Keratinocyte (primary cell): ENCODE measurements around the gene CST4. TPM values are rescaled to one million over a fixed set of nuclear protein-coding genes. Genes with fewer than 3 reads are reported as not detected.
A peak's percentile ranks its signal among the peaks of the same experiment; 100 is the strongest.
"Not testable (repeated sequence)": the region's sequence is repeated elsewhere in the genome, so short reads cannot be mapped to it uniquely, and the experiment has no call there.

ENCODE experiments used
- DNase-seq: peaks from one replicate; pipeline ENCODE4 v3.0.0-alpha.2; 2011; ENCODE audit warnings: low read depth, missing footprints, low spot score
- FAIRE-seq: peaks from 2 replicates; lab custom pipeline; 2011; peaks lifted over from hg19 to GRCh38; lab: Jason Lieb, UNC
- H2AFZ ChIP-seq: 2 replicates; pipeline ENCODE4 v1.6.0; 2012; ENCODE audit warnings: low read length, control low read depth, inconsistent platforms; ENCODE audit not compliant: control insufficient read depth
- H3K27ac ChIP-seq: 2 replicates; pipeline ENCODE4 v1.5.1; 2011; ENCODE audit warnings: low read length; ENCODE audit not compliant: control insufficient read depth, insufficient read depth
- H3K27me3 ChIP-seq: 3 replicates; pipeline ENCODE4 v1.6.0; 2011; ENCODE audit warnings: low read length; ENCODE audit not compliant: control insufficient read depth, insufficient read depth; ENCODE audit errors: extremely low read depth
- H3K36me3 ChIP-seq, 2 experiments: 2 replicates in 1 of 2; 3 replicates in 1 of 2; pipeline ENCODE4 v1.5.1; 2011; ENCODE audit warnings: low read length in 2 of 2, mild to moderate bottlenecking in 1 of 2; ENCODE audit not compliant: control insufficient read depth in 2 of 2, insufficient read depth in 2 of 2; ENCODE audit errors: extremely low read depth in 1 of 2
- H3K4me1 ChIP-seq: 3 replicates; pipeline ENCODE4 v1.5.1; 2011; ENCODE audit warnings: low read length; ENCODE audit not compliant: control insufficient read depth, insufficient read depth; ENCODE audit errors: extremely low read depth
- H3K4me2 ChIP-seq: 3 replicates; pipeline ENCODE4 v1.6.0; 2011; ENCODE audit warnings: low read depth, low read length; ENCODE audit not compliant: control insufficient read depth, insufficient read depth; ENCODE audit errors: extremely low read depth
- H3K4me3 ChIP-seq, 3 experiments: fragments of 200-600 bp in 1 of 3; sonication (generic) in 1 of 3; 2 replicates in 2 of 3; 3 replicates in 1 of 3; pipeline ENCODE4 v1.5.1; 2011 to 2016; ENCODE audit warnings: low read length in 3 of 3, mild to moderate bottlenecking in 3 of 3, control low read depth in 2 of 3, inconsistent platforms in 1 of 3, low read depth in 1 of 3, mixed read lengths in 1 of 3, mixed run types in 1 of 3, moderate library complexity in 1 of 3; ENCODE audit not compliant: control insufficient read depth in 2 of 3, insufficient read depth in 2 of 3; ENCODE audit errors: extremely low read depth in 1 of 3
- H3K79me2 ChIP-seq: 2 replicates; pipeline ENCODE4 v1.6.0; 2012; ENCODE audit warnings: low read length; ENCODE audit not compliant: control insufficient read depth, insufficient read depth
- H3K9ac ChIP-seq: 3 replicates; pipeline ENCODE4 v1.6.0; 2011; ENCODE audit warnings: low read length; ENCODE audit not compliant: control insufficient read depth, insufficient read depth; ENCODE audit errors: extremely low read depth
- H3K9me1 ChIP-seq: 3 replicates; pipeline ENCODE4 v1.6.0; 2011; ENCODE audit warnings: low read length; ENCODE audit not compliant: control insufficient read depth, insufficient read depth; ENCODE audit errors: extremely low read depth
- H3K9me3 ChIP-seq: 2 replicates; pipeline ENCODE4 v1.5.1; 2012; ENCODE audit warnings: low read depth, low read length; ENCODE audit not compliant: control insufficient read depth
- H4K20me1 ChIP-seq: 3 replicates; pipeline ENCODE4 v1.6.0; 2011; ENCODE audit warnings: low read length; ENCODE audit not compliant: control insufficient read depth, insufficient read depth; ENCODE audit errors: extremely low read depth
- EZH2 ChIP-seq: IDR thresholded peaks from one replicate; pipeline ENCODE4 v1.6.1; 2012; ENCODE audit warnings: inconsistent platforms, mild to moderate bottlenecking, low read length, moderate library complexity
- dilution Hi-C: fragments of 300-500 bp; cut with MboI; formaldehyde crosslinking; loops from one replicate; pipeline ENCODE4 v1.7.0; 2020; ENCODE audit warnings: low sequenced_read_pairs; ENCODE audit not compliant: extremely low pct_ligation_motif_present
- polyA plus RNA-seq, 5 experiments: library from polyadenylated mRNA; depleted of rRNA in 3 of 5; stranded (reverse) in 3 of 5; stranded (forward) in 1 of 5; unstranded in 1 of 5; fragments of >200 nt; gene quantifications; 1 replicate in 1 of 5; 2 replicates in 3 of 5; 3 replicates in 1 of 5; pipeline versions ENCODE4 v1.2.1 to v1.2.3, GENCODE V29; 2011 to 2012; ENCODE audit warnings: missing spikeins in 2 of 5, low read depth in 1 of 5, low replicate concordance in 1 of 5
- TF ChIP-seq, protein P1 (sequence below), 3 experiments: IDR thresholded peaks in 1 of 3; conservative IDR thresholded peaks in 1 of 3; optimal IDR thresholded peaks in 1 of 3; 2 replicates in 2 of 3; 3 replicates in 1 of 3; pipeline versions ENCODE3 to v1.5.1; 2011; ENCODE audit warnings: low read length in 3 of 3, mild to moderate bottlenecking in 3 of 3, moderate library complexity in 2 of 3, control low read depth in 1 of 3, inconsistent platforms in 1 of 3; ENCODE audit not compliant: insufficient read depth in 2 of 3; ENCODE audit errors: extremely low read depth in 1 of 3

The CST4 gene
- polyA plus RNA-seq, 1 donor (not counting 4 experiments of a cell fraction or from before 2014, with no cell fraction given) = not detected

DNA sequence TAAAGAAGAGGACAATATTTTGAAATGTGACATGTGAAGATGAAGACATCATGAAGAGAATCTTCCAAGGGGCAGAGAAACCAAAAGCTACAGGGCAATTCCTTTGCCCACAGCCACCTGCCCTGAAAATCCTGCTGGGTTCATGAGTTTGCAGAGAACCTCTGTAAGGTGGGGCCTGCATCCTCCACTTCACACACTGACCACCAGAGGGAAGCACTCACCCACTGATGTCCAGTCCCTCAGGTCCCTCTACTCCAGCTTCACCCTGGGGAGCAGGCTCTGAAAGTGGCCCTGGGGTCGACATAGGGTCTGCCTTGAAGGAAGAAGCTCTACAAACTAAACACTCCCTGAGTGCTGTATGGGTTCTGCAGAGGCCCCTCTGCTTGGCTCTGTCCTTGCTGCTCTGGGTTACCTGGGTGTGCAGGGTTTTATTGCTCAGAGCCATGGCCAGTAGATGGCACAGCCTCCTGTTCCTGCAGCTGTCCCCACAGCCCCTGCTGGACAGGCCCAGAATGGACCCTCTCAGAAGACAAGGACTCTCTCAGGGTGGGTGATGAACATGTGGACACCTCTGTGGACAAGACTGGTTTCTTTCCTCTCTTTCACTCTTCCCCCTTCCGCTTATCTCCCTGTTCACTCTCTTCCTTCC, 34.9 kb upstream of the CST4 start:
- H3K4me3 ChIP-seq, H3K27ac ChIP-seq, H3K9me1 ChIP-seq, H4K20me1 ChIP-seq, H3K79me2 ChIP-seq, dilution Hi-C loops, H3K36me3 ChIP-seq, H2AFZ ChIP-seq, DNase-seq, H3K9me3 ChIP-seq, H3K4me2 ChIP-seq, H3K9ac ChIP-seq, H3K4me1 ChIP-seq, H3K27me3 ChIP-seq: not testable (repeated sequence)
- TF ChIP-seq, protein P1, sequence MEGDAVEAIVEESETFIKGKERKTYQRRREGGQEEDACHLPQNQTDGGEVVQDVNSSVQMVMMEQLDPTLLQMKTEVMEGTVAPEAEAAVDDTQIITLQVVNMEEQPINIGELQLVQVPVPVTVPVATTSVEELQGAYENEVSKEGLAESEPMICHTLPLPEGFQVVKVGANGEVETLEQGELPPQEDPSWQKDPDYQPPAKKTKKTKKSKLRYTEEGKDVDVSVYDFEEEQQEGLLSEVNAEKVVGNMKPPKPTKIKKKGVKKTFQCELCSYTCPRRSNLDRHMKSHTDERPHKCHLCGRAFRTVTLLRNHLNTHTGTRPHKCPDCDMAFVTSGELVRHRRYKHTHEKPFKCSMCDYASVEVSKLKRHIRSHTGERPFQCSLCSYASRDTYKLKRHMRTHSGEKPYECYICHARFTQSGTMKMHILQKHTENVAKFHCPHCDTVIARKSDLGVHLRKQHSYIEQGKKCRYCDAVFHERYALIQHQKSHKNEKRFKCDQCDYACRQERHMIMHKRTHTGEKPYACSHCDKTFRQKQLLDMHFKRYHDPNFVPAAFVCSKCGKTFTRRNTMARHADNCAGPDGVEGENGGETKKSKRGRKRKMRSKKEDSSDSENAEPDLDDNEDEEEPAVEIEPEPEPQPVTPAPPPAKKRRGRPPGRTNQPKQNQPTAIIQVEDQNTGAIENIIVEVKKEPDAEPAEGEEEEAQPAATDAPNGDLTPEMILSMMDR (optimal IDR thresholded peaks at IDR 0.05 in 1 of 3, IDR thresholded peaks at IDR 0.05 in 1 of 3, conservative IDR thresholded peaks at IDR 0.05 in 1 of 3; ENCODE audit: extremely low read depth in 1 of 3, insufficient read depth in 2 of 3, low read length in 3 of 3) = peak; percentile 25 to 51 (median 36)
- FAIRE-seq = peak; percentile 87

DNA sequence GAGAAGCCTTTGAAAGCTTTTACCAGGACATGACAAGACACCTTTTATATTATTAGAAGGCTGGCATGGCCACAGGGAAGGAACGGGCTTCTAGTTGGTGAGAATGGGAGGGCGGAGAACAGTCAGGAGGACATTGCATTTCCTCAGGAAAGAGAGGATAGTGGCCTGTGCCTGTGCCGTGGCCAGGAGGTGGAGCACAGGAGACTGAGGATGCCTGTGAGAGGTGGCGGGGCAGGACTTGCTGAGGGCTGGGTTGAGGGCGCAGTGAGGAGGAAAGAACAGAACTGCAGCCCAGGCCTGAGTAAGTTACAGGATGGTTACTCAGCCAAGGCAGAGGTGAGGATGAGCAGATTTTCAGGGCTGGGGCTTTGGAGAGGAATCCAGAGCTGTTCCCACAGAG, 34.0 kb upstream of the CST4 start:
- dilution Hi-C loops, FAIRE-seq, H3K27ac ChIP-seq, H3K9ac ChIP-seq, H3K27me3 ChIP-seq, H3K9me1 ChIP-seq, H3K4me2 ChIP-seq, H4K20me1 ChIP-seq, H2AFZ ChIP-seq, H3K9me3 ChIP-seq, DNase-seq, H3K36me3 ChIP-seq, H3K4me1 ChIP-seq, H3K79me2 ChIP-seq, H3K4me3 ChIP-seq: not testable (repeated sequence)

DNA sequence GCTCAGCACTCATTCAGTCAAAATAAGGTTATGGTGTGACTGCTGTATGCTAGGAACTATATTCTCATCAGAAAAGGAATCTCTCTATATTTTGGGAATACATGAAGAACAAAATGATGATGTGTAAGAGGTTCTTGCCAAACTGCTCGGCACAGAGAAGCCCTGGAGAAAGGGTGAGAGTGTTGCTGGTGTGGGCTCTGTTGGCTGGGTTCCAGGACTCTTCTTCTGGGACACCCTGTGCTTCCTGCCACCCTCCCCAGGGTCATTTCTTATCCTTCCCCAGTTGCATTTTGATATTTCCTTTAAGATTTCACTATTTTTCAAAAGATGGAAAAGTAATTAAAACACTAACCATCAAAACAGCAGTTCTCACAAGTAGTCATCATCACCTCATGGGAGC, 33.1 kb upstream of the CST4 start:
- no peak overlapping the region for H3K4me2 ChIP-seq
- no peak overlapping the region for H3K4me3 ChIP-seq
- H3K9ac ChIP-seq = no peak overlapping the region
- no peaks in the 10 kb centered on the region for H3K27me3 ChIP-seq
- TF ChIP-seq, protein P1 (optimal IDR thresholded peaks at IDR 0.05 in 1 of 3, IDR thresholded peaks at IDR 0.05 in 1 of 3, conservative IDR thresholded peaks at IDR 0.05 in 1 of 3; ENCODE audit: extremely low read depth in 1 of 3, insufficient read depth in 2 of 3, low read length in 3 of 3) = no peak
- no peak for TF ChIP-seq EZH2
- no peak for DNase-seq
- no peaks in the 10 kb centered on the region for H3K9me3 ChIP-seq
- no peak overlapping the region for H3K27ac ChIP-seq
- no peaks in the 10 kb centered on the region for H3K9me1 ChIP-seq
- no peak for FAIRE-seq
- no peaks in the 10 kb centered on the region for H4K20me1 ChIP-seq
- H3K36me3 ChIP-seq = no peaks in the 10 kb centered on the region
- no peaks in the 10 kb centered on the region for H3K4me1 ChIP-seq
- H2AFZ ChIP-seq = no peak overlapping the region
- no peaks in the 10 kb centered on the region for H3K79me2 ChIP-seq
- dilution Hi-C loops = no loop called here

DNA sequence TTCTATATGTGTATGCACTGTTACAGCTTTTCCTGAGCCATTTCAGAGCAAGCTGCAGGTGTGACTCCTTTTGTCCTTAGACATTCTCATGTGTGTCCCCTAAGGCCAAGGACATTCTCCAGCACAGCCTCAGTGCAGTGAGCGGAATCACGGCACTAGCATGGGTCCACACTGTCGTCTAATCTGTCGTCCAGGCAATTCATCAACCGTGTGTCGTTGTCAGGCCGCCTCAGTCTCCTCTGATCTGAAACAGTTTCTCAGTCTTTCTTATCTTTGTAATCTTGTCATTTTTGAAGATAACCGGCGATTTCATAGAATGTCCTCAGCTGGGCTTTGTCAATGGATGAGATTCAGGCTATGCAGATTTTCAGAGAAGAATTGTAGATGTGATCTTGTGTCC, 30.5 kb upstream of the CST4 start:
- H3K36me3 ChIP-seq, H3K9me3 ChIP-seq, H3K79me2 ChIP-seq, H2AFZ ChIP-seq, H3K27me3 ChIP-seq, H3K4me2 ChIP-seq, H3K4me1 ChIP-seq, H3K27ac ChIP-seq, H3K9ac ChIP-seq, FAIRE-seq, H3K9me1 ChIP-seq, H3K4me3 ChIP-seq, DNase-seq, H4K20me1 ChIP-seq, dilution Hi-C loops: not testable (repeated sequence)
